ENCODE data around the gene EXOC3L1.

The EXOC3L1 gene

GRCh38 chr16:67229906-67230808 lies 40.2 kb upstream of the EXOC3L1 start:
- peaks cover 31% of the 10 kb centered on the region for H3K36me3 ChIP-seq (ENCODE audit: control insufficient read depth, insufficient read depth, low read length)
- no peaks in the 10 kb centered on the region for H3K27me3 ChIP-seq (ENCODE audit: control insufficient read depth, insufficient read depth, low read length)
- no peak overlapping the region for H3K9ac ChIP-seq (ENCODE audit: low read length)
- H3K27ac ChIP-seq (ENCODE audit: low read depth, low read length) = no peak overlapping the region
- H3K4me3 ChIP-seq (ENCODE audit: low read length) = no peak overlapping the region
- peaks cover 8% of the 10 kb centered on the region for H3K4me1 ChIP-seq (ENCODE audit: control insufficient read depth, insufficient read depth, low read length)

DNA sequence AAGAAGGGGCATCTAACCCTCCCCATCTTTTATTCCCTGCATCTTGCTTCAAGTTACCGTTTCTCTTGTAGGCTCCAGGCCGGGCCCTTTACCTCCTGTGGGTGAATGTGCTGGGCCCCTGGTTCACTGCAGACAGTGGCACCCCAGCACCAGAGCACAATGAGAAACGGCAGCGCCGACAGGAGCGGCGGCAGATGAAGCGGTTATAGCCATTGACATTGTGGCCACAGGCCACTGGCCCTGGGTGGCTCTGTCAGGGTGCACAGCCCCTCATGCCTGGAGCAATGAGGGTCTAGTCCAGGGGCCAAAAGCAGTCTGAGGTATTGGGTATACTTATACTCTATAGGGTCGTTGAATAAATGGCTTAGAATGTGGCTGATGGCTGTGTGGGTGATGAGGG lies 39.0 kb upstream of the EXOC3L1 start:
- H3K9ac ChIP-seq (ENCODE audit: low read length) = no peak overlapping the region
- H3K36me3 ChIP-seq (ENCODE audit: control insufficient read depth, insufficient read depth, low read length) = peaks cover 23% of the 10 kb centered on the region

GRCh38 chr16:67228034-67228785 lies 38.3 kb upstream of the EXOC3L1 start:
- H3K27ac ChIP-seq (ENCODE audit: low read depth, low read length) = no peak overlapping the region
- H3K4me3 ChIP-seq (ENCODE audit: low read length) = peak overlapping the region; percentile 96
- H3K4me1 ChIP-seq (ENCODE audit: control insufficient read depth, insufficient read depth, low read length) = peaks cover 8% of the 10 kb centered on the region
- H3K36me3 ChIP-seq (ENCODE audit: control insufficient read depth, insufficient read depth, low read length) = peaks cover 23% of the 10 kb centered on the region
- no peaks in the 10 kb centered on the region for H3K27me3 ChIP-seq (ENCODE audit: control insufficient read depth, insufficient read depth, low read length)
- H3K9ac ChIP-seq (ENCODE audit: low read length) = no peak overlapping the region

More for the DNA sequence above, 39.0 kb upstream of the EXOC3L1 start:
- Histone ChIP-seq H3K27ac (ENCODE audit: low read depth, low read length) (no peak overlapping the region), H3K4me3 (ENCODE audit: low read length) (no peak overlapping the region), H3K27me3 (ENCODE audit: control insufficient read depth, insufficient read depth, low read length) (no peaks in the 10 kb centered on the region), H3K4me1 (ENCODE audit: control insufficient read depth, insufficient read depth, low read length) (peaks cover 8% of the 10 kb centered on the region)

DNA sequence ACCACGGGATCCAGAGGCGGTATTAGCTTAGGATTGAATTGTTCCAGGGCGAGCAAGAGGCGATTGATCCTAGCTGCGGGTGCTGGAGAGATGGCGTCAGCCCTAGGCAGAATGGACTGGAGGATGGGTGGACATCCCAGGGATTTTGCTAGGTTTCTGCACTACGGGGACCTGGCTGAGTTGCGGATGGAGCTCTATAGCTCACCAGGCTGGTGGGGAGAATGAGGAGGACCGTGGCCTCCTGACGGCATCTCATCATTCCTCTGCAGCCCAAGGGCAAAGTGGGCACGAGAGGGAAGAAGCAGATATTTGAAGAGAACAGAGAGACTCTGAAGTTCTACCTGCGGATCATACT lies 37.6 kb upstream of the EXOC3L1 start:
- Histone ChIP-seq H3K9ac (ENCODE audit: low read length) (peak overlapping the region; percentile 92), H3K27ac (ENCODE audit: low read depth, low read length) (peak overlapping the region; percentile 81), H3K27me3 (ENCODE audit: control insufficient read depth, insufficient read depth, low read length) (no peaks in the 10 kb centered on the region), H3K4me3 (ENCODE audit: low read length) (peak overlapping the region; percentile 96), H3K4me1 (ENCODE audit: control insufficient read depth, insufficient read depth, low read length) (peaks cover 8% of the 10 kb centered on the region), H3K36me3 (ENCODE audit: control insufficient read depth, insufficient read depth, low read length) (peaks cover 23% of the 10 kb centered on the region)

GRCh38 chr16:67226804-67227566 lies 37.0 kb upstream of the EXOC3L1 start, which contains the start of gene TMEM208:
Gene TMEM208 (plus strand): TSS chr16:67227130. CDS start chr16:67227219, 89 bp downstream.
- H3K9ac ChIP-seq (ENCODE audit: low read length) = peak within 1 kb of the TSS; percentile 92
- peaks cover 23% of the 10 kb centered on the region for H3K36me3 ChIP-seq (ENCODE audit: control insufficient read depth, insufficient read depth, low read length)
- H3K4me3 ChIP-seq (ENCODE audit: low read length) = peak within 1 kb of the TSS; percentile 96
- peaks cover 8% of the 10 kb centered on the region for H3K4me1 ChIP-seq (ENCODE audit: control insufficient read depth, insufficient read depth, low read length)
- no peaks in the 10 kb centered on the region for H3K27me3 ChIP-seq (ENCODE audit: control insufficient read depth, insufficient read depth, low read length)
- peak within 1 kb of the TSS; percentile 81 for H3K27ac ChIP-seq (ENCODE audit: low read depth, low read length)

DNA sequence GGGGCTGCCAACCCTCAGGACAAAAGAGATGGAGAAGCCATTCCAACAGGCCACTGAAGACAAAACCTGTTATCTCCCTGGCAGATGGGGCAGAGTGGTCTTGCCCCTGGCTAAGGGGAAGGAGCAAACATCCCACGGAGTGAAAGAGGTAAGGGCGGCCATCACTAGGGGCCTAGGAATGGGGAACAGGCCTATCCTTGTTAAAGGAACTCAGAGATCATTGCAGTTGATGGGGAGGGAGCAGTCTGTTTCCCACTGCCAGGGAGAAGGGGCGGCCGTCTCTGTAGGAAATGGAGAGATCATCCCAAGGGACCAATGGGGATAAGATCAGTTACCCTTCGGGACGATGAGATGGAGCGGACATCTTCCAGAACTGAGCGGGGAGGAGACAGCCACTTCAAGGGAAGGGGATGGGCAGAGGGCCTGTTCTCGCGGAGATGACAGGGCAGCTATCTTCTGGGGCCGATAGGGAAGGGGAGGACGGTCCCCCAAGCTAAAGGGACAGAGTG lies 36.4 kb upstream of the EXOC3L1 start:
- H3K4me3 ChIP-seq (ENCODE audit: low read length) = peak overlapping the region; percentile 96
- peak overlapping the region; percentile 60 for H3K9ac ChIP-seq (ENCODE audit: low read length)
- peaks cover 23% of the 10 kb centered on the region for H3K36me3 ChIP-seq (ENCODE audit: control insufficient read depth, insufficient read depth, low read length)
- peaks cover 8% of the 10 kb centered on the region for H3K4me1 ChIP-seq (ENCODE audit: control insufficient read depth, insufficient read depth, low read length)
- H3K27me3 ChIP-seq (ENCODE audit: control insufficient read depth, insufficient read depth, low read length) = no peaks in the 10 kb centered on the region
- peak overlapping the region; percentile 81 for H3K27ac ChIP-seq (ENCODE audit: low read depth, low read length)

DNA sequence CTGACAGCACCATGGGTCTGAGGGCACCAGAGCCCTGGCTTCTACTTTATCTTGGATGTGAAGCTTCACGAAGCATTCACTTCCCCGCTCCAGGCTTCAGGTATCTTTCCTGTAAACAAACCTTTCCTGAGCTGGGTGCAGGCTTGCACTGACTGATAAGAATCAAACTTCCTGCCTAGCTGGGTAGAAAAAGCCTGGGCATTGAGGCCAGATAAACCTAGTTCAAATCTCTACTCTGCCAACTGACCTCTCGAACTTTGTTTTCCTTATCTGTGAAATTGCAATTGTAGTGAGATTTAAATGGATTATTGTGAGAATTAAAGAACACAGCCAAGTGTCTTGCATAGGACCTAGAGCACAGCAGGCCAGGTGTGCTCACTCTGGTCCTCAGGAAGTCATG lies 34.1 kb upstream of the EXOC3L1 start:
- Histone ChIP-seq H3K9ac (ENCODE audit: low read length) (no peak overlapping the region), H3K36me3 (ENCODE audit: control insufficient read depth, insufficient read depth, low read length) (peaks cover under 1% of the 10 kb centered on the region), H3K4me1 (ENCODE audit: control insufficient read depth, insufficient read depth, low read length) (peaks cover 8% of the 10 kb centered on the region), H3K27me3 (ENCODE audit: control insufficient read depth, insufficient read depth, low read length) (no peaks in the 10 kb centered on the region), H3K4me3 (ENCODE audit: low read length) (no peak overlapping the region), H3K27ac (ENCODE audit: low read depth, low read length) (no peak overlapping the region)

GRCh38 chr16:67216612-67217490 lies 26.9 kb upstream of the EXOC3L1 start:
- Histone ChIP-seq H3K9ac (ENCODE audit: low read length) (no peak overlapping the region), H3K27ac (ENCODE audit: low read depth, low read length) (no peak overlapping the region), H3K4me3 (ENCODE audit: low read length) (no peak overlapping the region), H3K27me3 (ENCODE audit: control insufficient read depth, insufficient read depth, low read length) (no peaks in the 10 kb centered on the region), H3K4me1 (ENCODE audit: control insufficient read depth, insufficient read depth, low read length) (no peaks in the 10 kb centered on the region), H3K36me3 (ENCODE audit: control insufficient read depth, insufficient read depth, low read length) (no peaks in the 10 kb centered on the region)

DNA sequence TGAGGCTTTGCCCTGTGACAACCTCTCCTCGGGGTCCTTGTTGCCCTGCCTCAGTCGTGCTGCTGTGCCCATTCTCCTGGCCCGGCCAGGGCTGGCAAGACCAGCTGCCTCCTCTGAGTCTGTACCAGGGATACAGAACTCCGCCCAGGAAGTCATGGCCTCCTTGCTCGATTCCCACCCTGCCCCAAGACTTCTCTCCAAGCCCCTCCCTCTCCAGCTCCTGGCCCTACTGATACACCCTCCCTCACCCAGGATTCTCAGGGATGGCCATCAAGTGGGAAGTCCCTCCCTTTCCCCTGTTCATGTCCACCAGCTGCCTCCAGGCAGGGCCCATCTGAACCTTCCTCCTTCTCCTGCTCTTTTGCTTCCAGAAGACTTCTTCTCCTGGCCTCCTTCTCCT lies 25.8 kb upstream of the EXOC3L1 start:
- H3K36me3 ChIP-seq (ENCODE audit: control insufficient read depth, insufficient read depth, low read length) = no peaks in the 10 kb centered on the region
- H3K4me3 ChIP-seq (ENCODE audit: low read length) = no peak overlapping the region
- no peak overlapping the region for H3K9ac ChIP-seq (ENCODE audit: low read length)
- no peaks in the 10 kb centered on the region for H3K27me3 ChIP-seq (ENCODE audit: control insufficient read depth, insufficient read depth, low read length)
- no peak overlapping the region for H3K27ac ChIP-seq (ENCODE audit: low read depth, low read length)
- no peaks in the 10 kb centered on the region for H3K4me1 ChIP-seq (ENCODE audit: control insufficient read depth, insufficient read depth, low read length)

DNA sequence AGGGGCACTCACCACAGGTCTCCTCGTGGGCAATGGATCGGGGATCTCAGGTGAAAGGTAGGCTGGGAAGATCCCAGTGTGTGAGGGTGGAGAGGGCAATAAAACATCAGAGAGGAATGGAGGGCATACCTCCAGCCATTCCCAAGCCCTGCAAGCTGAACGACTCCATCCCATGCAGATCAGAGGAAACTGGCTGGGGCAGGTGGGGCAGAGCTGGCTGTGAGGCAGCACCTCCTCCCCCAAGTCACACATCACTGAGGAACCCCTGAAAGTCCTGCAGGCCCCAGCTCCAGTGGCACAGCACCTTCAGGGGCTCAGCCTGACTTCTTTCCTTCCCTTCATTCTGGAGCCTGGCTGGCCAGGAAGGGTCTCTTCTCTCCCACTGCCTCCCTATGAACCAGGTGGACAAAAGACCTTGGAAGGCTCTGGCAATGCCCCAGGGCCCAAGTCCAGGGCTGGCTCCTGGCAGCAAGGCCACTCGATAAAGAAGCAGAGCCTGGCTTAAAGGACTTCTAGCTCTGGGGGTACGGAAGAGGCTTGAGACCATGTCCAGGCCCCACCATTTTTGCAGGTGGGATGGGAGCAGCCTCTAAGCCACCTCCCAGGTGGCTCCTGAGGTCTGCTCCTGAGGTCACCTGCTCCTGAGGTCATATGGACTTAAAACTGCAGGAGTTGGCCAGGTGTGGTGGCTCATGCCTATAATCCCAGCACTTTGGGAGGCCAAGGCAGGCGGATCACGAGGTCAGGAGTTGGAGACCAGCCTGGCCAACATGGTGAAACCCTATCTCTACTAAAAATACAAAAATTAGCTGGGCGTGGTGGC lies 23.5 kb upstream of the EXOC3L1 start:
- Histone ChIP-seq H3K27ac (ENCODE audit: low read depth, low read length) (no peak overlapping the region), H3K9ac (ENCODE audit: low read length) (no peak overlapping the region), H3K36me3 (ENCODE audit: control insufficient read depth, insufficient read depth, low read length) (peaks cover 2% of the 10 kb centered on the region), H3K27me3 (ENCODE audit: control insufficient read depth, insufficient read depth, low read length) (no peaks in the 10 kb centered on the region), H3K4me1 (ENCODE audit: control insufficient read depth, insufficient read depth, low read length) (no peaks in the 10 kb centered on the region), H3K4me3 (ENCODE audit: low read length) (no peak overlapping the region)

- H3K36me3 ChIP-seq (ENCODE audit: control insufficient read depth, insufficient read depth, low read length) = peaks cover 2% of the 10 kb centered on the region
- no peaks in the 10 kb centered on the region for H3K27me3 ChIP-seq (ENCODE audit: control insufficient read depth, insufficient read depth, low read length)
These were observed 22.8 kb upstream of the EXOC3L1 start for GRCh38 chr16:67212766-67213165.

More at GRCh38 chr16:67212766-67213165, 22.8 kb upstream of the EXOC3L1 start:
- H3K4me3 ChIP-seq (ENCODE audit: low read length) = no peak overlapping the region
- H3K4me1 ChIP-seq (ENCODE audit: control insufficient read depth, insufficient read depth, low read length) = no peaks in the 10 kb centered on the region
- H3K9ac ChIP-seq (ENCODE audit: low read length) = no peak overlapping the region
- no peak overlapping the region for H3K27ac ChIP-seq (ENCODE audit: low read depth, low read length)

Measured in rectal smooth muscle tissue (tissue), 1 donor.